ENCODE data around the gene RGS11. TPM values are rescaled to one million over a fixed set of nuclear protein-coding genes. Genes with fewer than 3 reads are reported as not detected.

Gene RGS11
- total and polyA plus RNA-seq, 2 of the 4 experiments (the other 2 are of a cell fraction) = under 0.01 to 0.48 TPM

- Histone ChIP-seq H4K8ac (ENCODE audit: low read depth in 2 of 2, low read length in 2 of 2) (peak within 1 kb of the TSS; percentile 48 to 99), H3K79me1 (ENCODE audit: low read depth in 1 of 2, low read length in 2 of 2) (peaks cover 10 to 43% of the 10 kb centered on the region in 2 experiments; a peak in 3 of 4 replicates), H4K91ac (ENCODE audit: insufficient read depth, low read depth, low read length) (peak within 1 kb of the TSS; percentile 97), H3K18ac (ENCODE audit: low read depth, low read length) (peak within 1 kb of the TSS; percentile 87), H3K14ac (replicated peaks; ENCODE audit: low read depth, low read length) (peak within 1 kb of the TSS; percentile 100), H2BK20ac (ENCODE audit: low read depth, low read length) (no peak within 1 kb of the TSS), H4K20me1 (ENCODE audit: insufficient read depth, low read length) (peaks cover 43% of the 10 kb centered on the region), H2AK9ac (replicated peaks; ENCODE audit: low read depth, low read length, poor library complexity) (peak within 1 kb of the TSS; percentile 99), H3K36me3 (ENCODE audit: control insufficient read depth, insufficient read depth, low read length) (peaks cover 17% of the 10 kb centered on the region), H3K9ac (ENCODE audit: low read depth, low read length) (peak within 1 kb of the TSS; percentile 97), H3K4ac (ENCODE audit: low read depth, low read length) (peak within 1 kb of the TSS; percentile 100), H4K5ac (ENCODE audit: low read depth, low read length) (peak within 1 kb of the TSS; percentile 97), H3K4me1 (ENCODE audit: control insufficient read depth, insufficient read depth, low read length) (no peaks in the 10 kb centered on the region), H3K56ac (ENCODE audit: extremely low read depth, insufficient read depth, low read length) (peak within 1 kb of the TSS; percentile 94), H2AFZ (replicated peaks; ENCODE audit: low read length, poor library complexity) (peak within 1 kb of the TSS; percentile 100), H3K9me3 (ENCODE audit: control insufficient read depth, insufficient read depth, low read length) (no peaks in the 10 kb centered on the region), H2BK5ac (ENCODE audit: low read depth, low read length, poor library complexity, severe bottlenecking) (peak within 1 kb of the TSS; percentile 99), H2BK15ac (ENCODE audit: low read depth, low read length) (no peak within 1 kb of the TSS; the same call in 2 of the 3 replicates), H3K27ac (ENCODE audit: insufficient read depth, low read length) (peak within 1 kb of the TSS; percentile 97), H3K9me1 (ENCODE audit: insufficient read depth, low read length) (peaks cover 9% of the 10 kb centered on the region; the same call in 1 of the 2 replicates), H3K23ac (ENCODE audit: low read depth, low read length) (peak within 1 kb of the TSS; percentile 95), H3K4me3 (ENCODE audit: insufficient read depth, low read depth, low read length) (peak within 1 kb of the TSS; percentile 87), H2BK120ac (ENCODE audit: low read depth, low read length) (peak within 1 kb of the TSS; percentile 84), H2AK5ac (ENCODE audit: low read depth, low read length) (peak within 1 kb of the TSS; percentile 95), H3K4me2 (ENCODE audit: low read depth, low read length) (peak within 1 kb of the TSS; percentile 93), H3K27me3 (ENCODE audit: control insufficient read depth, insufficient read depth, low read length) (no peaks in the 10 kb centered on the region)
- dilution Hi-C loops (cut with HindIII; ENCODE audit: low sequenced_read_pairs, unreplicated experiment) = no loop called here
- ChIA-PET CTCF (interaction anchor here (1.2 kb wide), 1 partner anchor 133 kb away, joined by 4 read pairs; no protein-coding TSS in a partner anchor), POLR2A (ENCODE audit: unreplicated experiment) (interaction anchor here (0.6 kb wide), 1 partner anchor 172 kb away, joined by 3 read pairs; no protein-coding TSS in a partner anchor)
- in situ Hi-C loops (cut with MboI; ENCODE audit: low sequenced_read_pairs) = no loop called here
- ATAC-seq (ENCODE audit: low read depth) = peak; percentile 97
- intact Hi-C loops (cut with micrococcal nuclease) = no loop called here
- BruUV-seq (replicated peaks) = no TSS peak
- peak; percentile 80 for DNase-seq
- WGBS, 2 experiments (ENCODE audit: extremely low coverage in 2 of 2, insufficient read length in 1 of 2) = 1% methylated on average over 14 of the region's 88 CpGs; no CpG with 5 or more reads in 1 of the 2 experiments
- TF ChIP-seq SMC3 (IDR thresholded peaks at IDR 0.05; ENCODE audit: low read depth, low read length) = no peak
- TF ChIP-seq CHD1 (IDR thresholded peaks at IDR 0.05; ENCODE audit: low read depth, low read length) = no peak
- TF ChIP-seq MAZ (IDR thresholded peaks at IDR 0.05; ENCODE audit: borderline replicate concordance, low read depth, low read length) = peak; percentile 88
- TF ChIP-seq NFE2L2 (IDR thresholded peaks at IDR 0.05; ENCODE audit: low read depth, low read length) = no peak
- TF ChIP-seq MAFK (IDR thresholded peaks at IDR 0.05; ENCODE audit: low read depth, low read length) = no peak
- no peak for TF ChIP-seq CTCF (conservative IDR thresholded peaks at IDR 0.05; ENCODE audit: low read depth, low read length)
- TF ChIP-seq, protein P1, sequence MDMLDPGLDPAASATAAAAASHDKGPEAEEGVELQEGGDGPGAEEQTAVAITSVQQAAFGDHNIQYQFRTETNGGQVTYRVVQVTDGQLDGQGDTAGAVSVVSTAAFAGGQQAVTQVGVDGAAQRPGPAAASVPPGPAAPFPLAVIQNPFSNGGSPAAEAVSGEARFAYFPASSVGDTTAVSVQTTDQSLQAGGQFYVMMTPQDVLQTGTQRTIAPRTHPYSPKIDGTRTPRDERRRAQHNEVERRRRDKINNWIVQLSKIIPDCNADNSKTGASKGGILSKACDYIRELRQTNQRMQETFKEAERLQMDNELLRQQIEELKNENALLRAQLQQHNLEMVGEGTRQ (IDR thresholded peaks at IDR 0.05; ENCODE audit: low read depth, low read length) = 0 out of 2 replicates have a peak, but pooled peaks have one; percentile 27
- TF ChIP-seq RAD21 (IDR thresholded peaks at IDR 0.05; ENCODE audit: low read length) = no peak
- TF ChIP-seq BHLHE40 (IDR thresholded peaks at IDR 0.05; ENCODE audit: low read depth, low read length) = no peak
- TF ChIP-seq CEBPB (IDR thresholded peaks at IDR 0.05; ENCODE audit: low read depth, low read length) = no peak
- no peak for TF ChIP-seq RFX5 (IDR thresholded peaks at IDR 0.05; ENCODE audit: low read depth, low read length)
- TF ChIP-seq RCOR1 (IDR thresholded peaks at IDR 0.05; ENCODE audit: insufficient replicate concordance, low read length) = no peak
- TF ChIP-seq MXI1 (IDR thresholded peaks at IDR 0.05; ENCODE audit: borderline replicate concordance, low read depth, low read length) = peak; percentile 62; the same call in 1 of the 2 replicates
- no peak for TF ChIP-seq FOS (IDR thresholded peaks at IDR 0.05; ENCODE audit: low read depth, low read length)
- TF ChIP-seq POLR2A (IDR thresholded peaks at IDR 0.05; ENCODE audit: low read depth, low read length) = peak; percentile 96
Measured at GRCh38 chr16:228852-229730, 46.7 kb downstream of the RGS11 start, which contains the start of gene LUC7L. LUC7L (minus strand) TSS chr16:229449; CDS start chr16:229339, 110 bp downstream.
